HG02852 (cell line): ENCODE data around the gene LYPD6.
"Not testable (repeated sequence)": the region's sequence is repeated elsewhere in the genome, so short reads cannot be mapped to it uniquely, and the experiment has no call there.

Experiments used
- ATAC-seq: cut with Tn5 transposase; IDR thresholded peaks from one replicate; pipeline ENCODE4 v1.9.1; 2021; ENCODE audit warnings: mild to moderate bottlenecking, moderate library complexity; ENCODE audit not compliant: unreplicated experiment

LYPD6 gene

GRCh38 chr2:149330127-149331022 is at the start of gene LYPD6:
Gene LYPD6, plus strand, starts transcription at chr2:149330587. Its CDS starts 107,122 bp downstream, at chr2:149437709.
- peak; percentile 83 for ATAC-seq

GRCh38 chr2:149281441-149281840 is 48.9 kb upstream of the LYPD6 start:
- ATAC-seq, result no peak

DNA sequence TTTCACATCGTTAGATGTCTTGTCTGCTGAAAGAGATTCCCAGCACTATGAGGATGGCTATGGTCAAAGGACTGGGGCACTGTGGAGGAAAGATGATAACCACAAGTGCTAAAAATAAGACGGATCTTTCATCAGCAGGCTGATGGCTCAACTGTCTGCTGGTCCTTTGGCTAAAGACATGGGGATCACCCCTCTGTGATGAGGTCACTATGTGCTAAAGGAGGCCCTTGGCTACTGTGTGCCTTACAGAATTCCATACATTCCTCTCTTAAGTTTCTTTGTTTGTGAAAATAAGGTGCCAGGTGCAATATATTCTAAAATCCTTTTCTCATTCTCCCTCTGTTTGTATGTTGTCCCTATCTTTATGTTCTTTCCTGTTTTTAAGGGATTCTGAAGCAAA is 39.7 kb upstream of the LYPD6 start:
- no peak for ATAC-seq

DNA sequence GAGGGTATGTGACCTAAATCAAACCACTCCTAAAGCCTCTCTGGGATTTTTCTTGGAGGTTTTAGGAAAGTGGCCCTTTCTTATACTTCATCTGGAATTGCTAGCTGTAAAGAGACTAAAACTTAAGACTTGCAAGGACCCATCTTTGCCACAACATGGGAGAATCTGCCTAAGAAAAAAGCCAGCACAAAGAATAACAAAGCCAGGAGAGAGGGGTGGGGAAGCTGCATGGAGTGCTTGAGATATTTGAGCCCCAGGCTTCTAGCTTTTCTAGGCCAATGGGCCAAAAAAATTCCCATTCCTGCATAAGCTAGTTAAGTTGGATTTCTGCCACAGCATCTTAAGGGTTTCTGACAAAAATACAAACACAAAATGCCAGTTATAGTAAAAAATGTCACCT is 38.5 kb upstream of the LYPD6 start:
- ATAC-seq, result no peak

DNA sequence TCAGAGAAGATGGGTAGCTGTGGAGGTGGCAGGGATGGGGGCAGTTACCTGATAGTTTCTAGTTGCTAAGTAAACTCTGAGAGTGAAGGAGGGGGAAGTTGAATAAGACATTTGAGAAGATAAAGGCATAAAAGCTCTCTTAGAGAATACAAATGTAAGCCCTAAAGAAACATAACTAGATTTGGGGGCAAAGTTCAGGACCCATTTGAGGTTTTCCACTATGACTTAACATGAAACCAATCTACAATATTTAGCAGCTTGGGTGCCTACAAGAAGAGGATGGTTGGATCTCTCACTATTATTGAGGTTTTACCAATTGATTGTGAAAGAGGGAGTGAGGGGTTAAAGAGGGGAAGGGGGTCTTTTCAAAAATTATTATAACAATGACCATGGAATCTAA is 34.4 kb upstream of the LYPD6 start:
- ATAC-seq, result no peak

DNA sequence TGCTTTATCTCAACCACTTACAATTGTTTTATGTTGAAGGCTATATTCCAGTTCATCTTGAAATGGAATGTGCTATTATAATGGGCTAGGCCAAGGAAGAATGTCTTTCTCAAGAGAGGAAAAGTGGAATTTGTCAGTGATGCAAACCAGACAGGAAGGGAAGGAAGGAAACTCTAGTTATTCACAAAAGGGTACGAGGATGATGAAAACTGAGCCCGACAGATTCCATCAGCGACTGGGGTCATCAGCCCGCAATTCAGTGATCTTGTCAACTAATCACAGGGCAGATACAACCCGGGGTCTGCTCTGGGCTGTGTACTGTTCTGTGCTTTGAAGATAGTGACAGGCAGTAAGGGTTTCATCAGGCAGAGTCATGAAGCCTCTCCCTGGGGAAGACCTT is 23.4 kb upstream of the LYPD6 start:
- no peak for ATAC-seq

GRCh38 chr2:149310349-149310748 is 20.0 kb upstream of the LYPD6 start:
- ATAC-seq, result no peak

- no peak for ATAC-seq
Observed at GRCh38 chr2:149312039-149312438, 18.3 kb upstream of the LYPD6 start.

DNA sequence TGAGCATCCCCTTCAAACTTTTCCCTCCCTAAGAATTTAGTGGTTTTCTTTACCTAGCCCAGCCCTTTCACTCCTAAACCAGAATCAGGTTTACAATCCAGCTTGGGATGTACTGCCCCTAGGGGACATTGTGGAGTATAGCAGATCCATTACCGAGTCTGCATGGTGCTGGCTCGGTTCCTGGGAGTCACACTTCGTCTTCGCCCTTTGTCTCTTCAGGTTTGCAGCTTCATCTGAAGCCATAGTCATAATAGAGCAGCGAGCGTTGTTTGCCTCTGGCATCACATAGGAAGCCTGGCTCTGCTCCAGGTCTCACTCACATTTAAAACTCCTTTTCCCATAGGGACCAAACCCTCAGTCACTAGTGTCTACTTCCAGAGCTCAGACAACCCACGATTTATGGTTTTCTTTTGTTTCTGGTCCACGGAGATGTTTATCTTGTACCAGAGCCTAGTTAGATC is 16.8 kb upstream of the LYPD6 start:
- ATAC-seq, result peak; percentile 98

GRCh38 chr2:149314687-149315086 is 15.7 kb upstream of the LYPD6 start:
- no peak for ATAC-seq

DNA sequence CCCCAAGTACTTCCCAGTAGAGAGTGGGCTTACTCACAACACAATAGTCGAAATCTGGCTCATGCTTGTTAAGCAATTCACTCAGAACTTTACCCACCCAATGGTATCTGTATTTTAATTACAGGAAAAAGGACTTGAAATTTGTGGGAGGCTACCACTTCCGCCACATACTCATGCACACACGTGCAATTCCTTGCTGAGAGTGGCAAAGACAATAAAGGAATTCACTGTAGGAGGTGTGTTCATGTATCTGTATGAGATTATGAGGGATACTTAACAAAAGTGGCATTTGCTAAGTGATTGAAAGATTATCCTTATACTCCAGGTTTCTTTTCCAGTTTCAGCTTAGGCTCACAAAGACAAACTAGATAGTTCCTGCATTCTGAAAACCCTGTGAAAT is 14.9 kb upstream of the LYPD6 start:
- ATAC-seq, result no peak

DNA sequence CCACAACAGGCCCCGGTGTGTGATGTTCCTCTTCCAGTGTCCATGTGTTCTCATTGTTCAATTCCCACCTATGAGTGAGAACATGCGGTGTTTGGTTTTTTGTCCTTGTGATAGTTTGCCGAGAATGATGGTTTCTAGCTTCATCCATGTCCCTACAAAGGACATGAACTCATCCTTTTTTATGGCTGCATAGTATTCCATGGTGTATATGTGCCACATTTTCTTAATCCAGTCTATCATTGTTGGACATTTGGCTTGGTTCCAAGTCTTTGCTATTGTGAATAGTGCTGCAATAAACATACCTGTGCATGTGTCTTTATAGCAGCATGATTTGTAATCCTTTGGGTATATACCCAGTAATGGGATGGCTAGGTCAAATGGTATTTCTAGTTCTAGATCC is 11.8 kb upstream of the LYPD6 start:
- ATAC-seq, result not testable (repeated sequence)

- ATAC-seq, result no peak
Observed at GRCh38 chr2:149320362-149320761, 10.0 kb upstream of the LYPD6 start.

GRCh38 chr2:149329068-149329467 is 1.3 kb upstream of the LYPD6 start:
- ATAC-seq, result no peak

DNA sequence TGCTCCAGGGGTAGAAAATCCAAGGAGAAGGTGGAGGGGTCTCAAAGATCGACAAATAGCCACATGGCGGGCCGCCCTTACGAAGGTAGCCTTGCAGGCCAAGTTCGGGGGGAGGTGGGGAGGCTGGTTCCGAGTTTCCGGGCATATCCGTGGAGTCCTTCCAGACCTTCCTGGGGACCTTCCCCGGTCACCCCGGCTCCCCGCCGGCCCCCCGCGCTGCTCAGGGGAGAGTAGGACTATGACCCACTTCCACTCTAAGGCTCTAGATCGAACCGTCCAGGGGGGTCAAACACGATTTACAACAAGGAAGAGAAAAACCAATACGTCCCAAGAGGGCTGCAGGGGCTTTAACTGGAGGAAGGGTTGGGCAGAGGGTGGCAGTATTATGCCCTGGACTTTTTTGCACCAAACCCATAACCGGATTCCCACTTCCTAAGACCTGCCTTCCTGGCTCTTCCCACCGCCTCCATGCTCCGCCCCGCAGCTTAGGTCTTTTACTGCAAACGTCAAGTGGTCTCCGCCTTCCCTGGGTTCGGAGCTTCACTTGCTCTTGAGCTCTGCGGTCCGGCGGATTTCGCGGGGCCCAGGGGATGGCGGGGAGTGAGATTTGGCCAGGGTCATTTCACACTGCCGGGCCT is 779 bp upstream of the LYPD6 start:
- no peak for ATAC-seq

DNA sequence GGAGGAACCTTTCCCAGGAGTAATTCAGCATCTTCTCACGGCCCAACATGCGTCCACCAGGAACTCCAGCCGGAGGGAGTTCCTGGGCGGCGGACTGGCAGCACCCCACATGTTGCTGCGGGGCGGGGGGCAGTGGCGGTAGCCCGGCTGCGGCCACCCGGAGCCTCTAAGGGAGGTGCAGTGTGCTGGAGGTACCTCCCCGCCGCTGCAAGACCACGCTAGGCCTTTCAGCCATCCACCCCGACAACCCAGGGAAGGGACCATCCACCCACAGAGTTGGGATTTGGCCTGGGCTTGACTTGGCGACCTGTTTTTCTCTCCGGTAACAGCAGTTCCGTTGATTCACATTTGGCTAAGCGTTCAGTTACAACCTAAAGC is 625 bp downstream of the LYPD6 start:
- ATAC-seq, result no peak

- ATAC-seq, result no peak
Observed at GRCh38 chr2:149332364-149332763, 2.0 kb downstream of the LYPD6 start.

DNA sequence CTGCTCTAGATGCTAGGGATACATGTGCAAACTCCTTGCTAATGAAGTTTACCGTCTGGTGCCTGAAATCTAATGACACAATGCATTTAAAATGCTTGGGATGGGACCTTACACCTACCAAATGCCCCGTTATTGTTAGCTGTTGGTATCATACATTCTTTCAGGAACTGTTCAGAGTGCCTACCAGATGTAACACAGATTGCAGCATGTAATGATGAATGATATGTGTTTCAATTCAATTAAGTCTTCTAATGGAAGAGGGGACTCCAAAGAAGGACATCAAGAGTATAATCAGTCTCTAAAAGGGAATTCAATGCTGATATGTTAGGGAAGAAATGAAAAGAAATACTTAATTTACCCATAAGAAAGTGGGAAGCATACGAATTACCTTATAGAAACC is 3.2 kb downstream of the LYPD6 start:
- no peak for ATAC-seq

DNA sequence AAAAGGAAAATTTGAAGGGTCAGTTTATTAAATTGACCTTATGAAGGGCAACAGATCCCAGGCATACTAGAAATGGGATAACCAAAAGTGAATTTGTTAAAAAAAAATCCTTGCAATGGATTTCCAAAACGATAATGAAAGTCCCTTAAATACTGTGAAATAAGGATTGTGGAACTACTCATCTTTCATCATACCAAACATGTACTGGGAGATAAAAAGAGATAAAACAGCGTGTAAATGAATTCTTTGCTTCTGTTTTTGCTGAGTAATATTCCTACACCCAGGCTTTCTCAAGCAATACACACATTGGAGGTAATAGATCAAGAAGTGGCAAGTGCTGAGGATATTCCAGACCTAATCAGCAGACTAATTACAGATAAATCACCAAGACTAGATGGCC is 3.8 kb downstream of the LYPD6 start:
- no peak for ATAC-seq

- no peak for ATAC-seq
Observed at GRCh38 chr2:149339324-149339723, 8.9 kb downstream of the LYPD6 start.

GRCh38 chr2:149342509-149342908 is 12.1 kb downstream of the LYPD6 start:
- ATAC-seq, result no peak

DNA sequence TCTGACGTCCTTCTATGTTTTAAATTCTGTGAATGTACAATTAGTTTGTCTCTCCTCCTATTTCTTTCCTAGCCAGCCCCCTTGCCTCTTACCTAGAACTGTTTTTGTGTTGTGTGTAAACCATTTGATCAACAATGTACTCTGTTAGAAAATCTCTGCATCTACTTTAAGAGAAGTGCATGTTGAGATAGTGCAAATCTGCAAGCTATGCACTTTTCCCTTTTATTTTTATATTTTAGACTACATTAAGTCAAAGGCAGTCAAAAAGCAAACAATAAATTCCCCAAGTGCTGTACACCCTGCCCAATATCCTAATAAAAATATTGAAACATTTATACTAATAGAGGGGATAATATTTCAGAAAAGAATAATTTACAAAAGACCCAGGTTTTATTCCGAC is 13.7 kb downstream of the LYPD6 start:
- ATAC-seq, result no peak
